Endothelial cell of umbilical vein (primary cell): ENCODE data around the gene HSP90B1. TPM values are rescaled to one million over a fixed set of nuclear protein-coding genes. Genes with fewer than 3 reads are reported as not detected.

ENCODE experiments used
- BruUV-seq: library from RNA; stranded (reverse); fragments of 400-500 nt; replicated peaks from 2 replicates; lab custom pipeline; 2021; lab: Mats Ljungman, UMichigan
- CTCF ChIA-PET: fragments of 300-600, 350-600 bp; sonication (Branson Sonifier 250); formaldehyde crosslinking; loops from one replicate; lab custom pipeline; 2021; ENCODE audit warnings: antibody characterized with exemption, inconsistent platforms; lab: Charles Lee
- POLR2A ChIA-PET: fragments of 300-600, 350-600 bp; sonication (Branson Sonifier 250); formaldehyde crosslinking; loops from one replicate; lab custom pipeline; 2021; ENCODE audit warnings: antibody characterized with exemption, inconsistent platforms; lab: Charles Lee
- DNase-seq: peaks from one replicate; pipeline ENCODE4 v3.0.0-alpha.2; 2011; ENCODE audit warnings: low read depth, low spot score
- FAIRE-seq: peaks from 2 replicates; lab custom pipeline; 2011; peaks lifted over from hg19 to GRCh38; lab: Jason Lieb, UNC
- H2AFZ ChIP-seq: 2 replicates; pipeline ENCODE4 v1.6.0; 2012; ENCODE audit warnings: low read depth, low read length, control low read depth, inconsistent platforms
- H3K27ac ChIP-seq: 2 replicates; pipeline ENCODE4 v1.5.1; 2011; ENCODE audit warnings: low read depth, mild to moderate bottlenecking, control low read depth, low read length, moderate library complexity; ENCODE audit not compliant: insufficient read depth
- H3K27me3 ChIP-seq, 2 experiments: 2 replicates each; pipeline versions ENCODE4 v1.6.0 to v1.6.1; 2011; ENCODE audit warnings: low read length in 2 of 2, mixed read lengths in 1 of 2; ENCODE audit not compliant: control insufficient read depth in 2 of 2, insufficient read depth in 2 of 2
- H3K36me3 ChIP-seq, 2 experiments: 2 replicates in 1 of 2; 3 replicates in 1 of 2; pipeline ENCODE4 v1.5.1; 2011; ENCODE audit warnings: low read length in 2 of 2, mild to moderate bottlenecking in 1 of 2, moderate library complexity in 1 of 2; ENCODE audit not compliant: control insufficient read depth in 2 of 2, insufficient read depth in 2 of 2; ENCODE audit errors: extremely low read depth in 1 of 2
- H3K4me1 ChIP-seq: 3 replicates; pipeline ENCODE4 v1.5.1; 2011; ENCODE audit warnings: mild to moderate bottlenecking, low read length; ENCODE audit not compliant: control insufficient read depth, insufficient read depth; ENCODE audit errors: extremely low read depth
- H3K4me2 ChIP-seq: 2 replicates; pipeline ENCODE4 v1.6.1; 2011; ENCODE audit warnings: low read length, control low read depth, mixed read lengths; ENCODE audit not compliant: insufficient read depth
- H3K4me3 ChIP-seq, 3 experiments: fragments of 200-600 bp in 1 of 3; sonication (generic), shearing (Covaris generic) in 1 of 3; replicated peaks in 1 of 3; 2 replicates each; pipeline ENCODE4 v1.5.1; 2011 to 2016; ENCODE audit warnings: control low read depth in 3 of 3, low read length in 3 of 3, mild to moderate bottlenecking in 2 of 3, inconsistent platforms in 1 of 3, low read depth in 1 of 3, moderate library complexity in 1 of 3; ENCODE audit not compliant: insufficient read depth in 1 of 3
- H3K79me2 ChIP-seq: 2 replicates; pipeline ENCODE4 v1.6.0; 2012; ENCODE audit warnings: low read length, inconsistent platforms; ENCODE audit not compliant: control insufficient read depth, insufficient read depth
- H3K9ac ChIP-seq: replicated peaks from 2 replicates; pipeline ENCODE3; 2011; ENCODE audit warnings: low read length, control low read depth; ENCODE audit not compliant: insufficient read depth; ENCODE audit errors: extremely low read depth
- H3K9me1 ChIP-seq: replicated peaks from 3 replicates; pipeline ENCODE4 v1.6.0; 2011; ENCODE audit warnings: mild to moderate bottlenecking, low read length; ENCODE audit not compliant: control insufficient read depth, insufficient read depth; ENCODE audit errors: extremely low read depth
- H3K9me3 ChIP-seq: replicated peaks from 2 replicates; pipeline ENCODE4 v1.5.1; 2012; ENCODE audit warnings: low read length, inconsistent platforms; ENCODE audit not compliant: control insufficient read depth, insufficient read depth
- H4K20me1 ChIP-seq: replicated peaks from 2 replicates; pipeline ENCODE3; 2011; ENCODE audit warnings: mild to moderate bottlenecking, low read length; ENCODE audit not compliant: control insufficient read depth, insufficient read depth; ENCODE audit errors: extremely low read depth
- EZH2 ChIP-seq: IDR thresholded peaks from 2 replicates; pipeline ENCODE4 v1.6.1; 2012; ENCODE audit warnings: borderline replicate concordance, low read depth, mild to moderate bottlenecking, moderate library complexity, low read length, inconsistent platforms; ENCODE audit not compliant: severe bottlenecking
- FOS ChIP-seq: IDR thresholded peaks from 2 replicates; pipeline ENCODE4 v1.6.1; 2011; ENCODE audit warnings: mild to moderate bottlenecking, low read length, moderate library complexity, borderline replicate concordance; ENCODE audit not compliant: insufficient read depth
- GATA2 ChIP-seq: IDR thresholded peaks from 2 replicates; pipeline ENCODE4 v1.7.0; 2011; ENCODE audit warnings: low read depth, mild to moderate bottlenecking, moderate library complexity, mixed read lengths, low read length; ENCODE audit not compliant: insufficient read length, insufficient read depth
- JUN ChIP-seq: IDR thresholded peaks from 2 replicates; pipeline ENCODE4 v1.6.1; 2011; ENCODE audit warnings: borderline replicate concordance, low read depth; ENCODE audit not compliant: insufficient read length, insufficient read depth
- MYC ChIP-seq: IDR thresholded peaks from one replicate; pipeline ENCODE4 v1.6.1; 2011; ENCODE audit warnings: mild to moderate bottlenecking, low read depth, low read length
- POLR2A ChIP-seq: IDR thresholded peaks from 2 replicates; pipeline ENCODE4 v1.6.1; 2012; ENCODE audit warnings: low read depth, mild to moderate bottlenecking, control low read depth, low read length
- POLR2AphosphoS5 ChIP-seq: IDR thresholded peaks from 2 replicates; pipeline ENCODE4 v1.6.1; 2012; ENCODE audit warnings: low read depth, mild to moderate bottlenecking, control low read depth, low read length, moderate library complexity; ENCODE audit not compliant: insufficient read depth
- dilution Hi-C: fragments of 300-500 bp; cut with MboI; formaldehyde crosslinking; loops from one replicate; pipeline ENCODE4 v1.15.0; 2019; ENCODE audit warnings: low sequenced_read_pairs; ENCODE audit not compliant: extremely low pct_ligation_motif_present
- intact Hi-C: fragments of 100-400 bp; cut with micrococcal nuclease; formaldehyde crosslinking; loops from one replicate; pipeline ENCODE4 v1.10.0; 2022
- polyA plus RNA-seq, 4 experiments: library from polyadenylated mRNA; depleted of rRNA in 3 of 4; stranded (reverse) in 3 of 4; unstranded in 1 of 4; fragments of >200 nt; gene quantifications; 2 replicates each; pipeline versions ENCODE4 v1.2.1 to v1.2.3, GENCODE V29; 2011 to 2012; ENCODE audit warnings: missing spikeins in 1 of 4
- total RNA-seq: library from RNA; stranded (reverse); gene quantifications from 2 replicates; pipeline ENCODE4 v1.2.3, GENCODE V29; 2021
- TF ChIP-seq, protein P1 (sequence below): IDR thresholded peaks from 2 replicates; pipeline ENCODE4 v1.6.1; 2011; ENCODE audit not compliant: insufficient read depth, insufficient read length
- TF ChIP-seq, protein P2 (sequence below), 2 donors: IDR thresholded peaks; 1 replicate in 1 of 2; 2 replicates in 1 of 2; pipeline ENCODE4 v1.5.1; 2011; ENCODE audit warnings: low read length in 2 of 2, mild to moderate bottlenecking in 2 of 2, moderate library complexity in 2 of 2, control low read depth in 1 of 2, inconsistent platforms in 1 of 2, low read depth in 1 of 2; ENCODE audit not compliant: insufficient read depth in 1 of 2; ENCODE audit errors: extremely low read depth in 1 of 2

The HSP90B1 gene
- total and polyA plus RNA-seq, 2 donors (not counting 3 experiments of a cell fraction or from before 2014, with no cell fraction given), result 310 to 1,310 TPM

DNA sequence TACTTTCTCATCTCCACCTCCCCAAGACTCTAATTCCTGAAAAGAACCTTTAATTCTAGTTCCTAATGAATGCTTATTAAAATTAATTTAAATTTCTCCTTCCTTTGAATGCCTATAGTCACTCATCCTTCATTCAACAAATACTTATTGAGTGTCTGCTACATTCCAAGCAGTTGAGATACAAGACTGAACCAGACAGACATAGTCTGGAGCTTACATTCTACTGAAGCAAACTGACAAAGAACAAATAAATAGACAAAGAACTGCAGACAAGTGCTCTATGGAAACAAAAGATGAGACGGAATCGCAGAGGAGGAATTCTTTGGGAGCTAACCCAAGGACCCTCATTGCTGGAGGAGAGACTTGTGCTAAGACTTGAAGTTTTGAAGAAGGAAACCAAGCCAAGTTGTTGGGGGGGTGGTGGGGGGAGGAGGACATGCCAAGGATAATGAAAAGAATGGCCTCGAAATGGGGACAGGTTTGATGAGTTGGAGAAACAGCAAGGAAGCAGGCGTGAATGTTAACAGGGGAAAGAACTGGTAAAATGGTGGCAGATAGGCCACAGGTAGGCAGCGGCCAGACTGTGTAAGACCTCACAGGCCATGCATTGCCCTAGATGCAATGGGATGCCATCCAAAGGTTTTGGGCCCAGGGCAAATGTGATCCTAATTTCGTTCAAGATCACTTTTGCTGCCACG, 25.8 kb downstream of the HSP90B1 start:
- Histone ChIP-seq H2AFZ (peak overlapping the region; percentile 49), H3K27ac (no peak overlapping the region), H3K4me2 (peak overlapping the region; percentile 90), H3K9me3 (no peaks in the 10 kb centered on the region), H3K36me3 (peaks cover 7 to 12% of the 10 kb centered on the region in 2 experiments), H3K4me3 (peak overlapping the region; percentile 60 to 86 (median 83)), H3K4me1 (peaks cover 9% of the 10 kb centered on the region), H3K27me3 (no peaks in the 10 kb centered on the region), H3K9me1 (no peaks in the 10 kb centered on the region), H3K9ac (peak overlapping the region; percentile 40), H4K20me1 (peaks cover 2% of the 10 kb centered on the region), H3K79me2 (peaks cover 23% of the 10 kb centered on the region)
- ChIA-PET POLR2A (interaction anchor here (2.4 kb wide), 1 partner anchor 10 kb away, joined by 34 read pairs; the partner anchor contains the start of gene TDG), CTCF (interaction anchor here (1.0 to 1.4 kb wide), 3 partner anchors 10 to 153 kb away, joined by 4 to 20 read pairs (median 6); partner anchors contain the start of gene TDG)
- TF ChIP-seq MYC (no peak), POLR2AphosphoS5 (no peak), FOS (no peak), EZH2 (no peak), JUN (no peak), GATA2 (no peak), POLR2A (no peak)
- TF ChIP-seq, protein P1, sequence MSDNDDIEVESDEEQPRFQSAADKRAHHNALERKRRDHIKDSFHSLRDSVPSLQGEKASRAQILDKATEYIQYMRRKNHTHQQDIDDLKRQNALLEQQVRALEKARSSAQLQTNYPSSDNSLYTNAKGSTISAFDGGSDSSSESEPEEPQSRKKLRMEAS, result no peak
- TF ChIP-seq, protein P2, sequence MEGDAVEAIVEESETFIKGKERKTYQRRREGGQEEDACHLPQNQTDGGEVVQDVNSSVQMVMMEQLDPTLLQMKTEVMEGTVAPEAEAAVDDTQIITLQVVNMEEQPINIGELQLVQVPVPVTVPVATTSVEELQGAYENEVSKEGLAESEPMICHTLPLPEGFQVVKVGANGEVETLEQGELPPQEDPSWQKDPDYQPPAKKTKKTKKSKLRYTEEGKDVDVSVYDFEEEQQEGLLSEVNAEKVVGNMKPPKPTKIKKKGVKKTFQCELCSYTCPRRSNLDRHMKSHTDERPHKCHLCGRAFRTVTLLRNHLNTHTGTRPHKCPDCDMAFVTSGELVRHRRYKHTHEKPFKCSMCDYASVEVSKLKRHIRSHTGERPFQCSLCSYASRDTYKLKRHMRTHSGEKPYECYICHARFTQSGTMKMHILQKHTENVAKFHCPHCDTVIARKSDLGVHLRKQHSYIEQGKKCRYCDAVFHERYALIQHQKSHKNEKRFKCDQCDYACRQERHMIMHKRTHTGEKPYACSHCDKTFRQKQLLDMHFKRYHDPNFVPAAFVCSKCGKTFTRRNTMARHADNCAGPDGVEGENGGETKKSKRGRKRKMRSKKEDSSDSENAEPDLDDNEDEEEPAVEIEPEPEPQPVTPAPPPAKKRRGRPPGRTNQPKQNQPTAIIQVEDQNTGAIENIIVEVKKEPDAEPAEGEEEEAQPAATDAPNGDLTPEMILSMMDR (IDR thresholded peaks at IDR 0.05; ENCODE audit: extremely low read depth in 1 of 2, insufficient read depth in 1 of 2, low read depth in 1 of 2, low read length in 2 of 2), result no peak
- DNase-seq (no peak), FAIRE-seq (no peak)
- dilution Hi-C loops (no loop called here), intact Hi-C loops (loop anchor here (2.0 kb wide), 2 partner anchors 109 to 153 kb away; partner anchors contain the start of gene HCFC2)
- no TSS peak for BruUV-seq
